Activated CD4-positive, alpha-beta memory T cell treated with anti-CD3 and anti-CD28 coated beads for 36 hours (primary cell): ENCODE data around the gene GPR107. TPM values are rescaled to one million over a fixed set of nuclear protein-coding genes. Genes with fewer than 3 reads are reported as not detected.

Source experiments
- CTCF ChIA-PET: fragments of 350-600 bp; sonication (Branson Sonifier 250); formaldehyde crosslinking; loops from one replicate; lab custom pipeline; 2021; ENCODE audit warnings: antibody characterized with exemption, inconsistent platforms; lab: Charles Lee
- POLR2A ChIA-PET: fragments of 350-600 bp; sonication (Branson Sonifier 250); formaldehyde crosslinking; loops from one replicate; lab custom pipeline; 2021; ENCODE audit warnings: antibody characterized with exemption; lab: Charles Lee
- DNase-seq: peaks from one replicate; pipeline ENCODE4 v3.0.0-alpha.2; 2020
- H3K27ac Mint-ChIP-seq: one replicate; pipeline ENCODE4 v1.8.0; 2021; ENCODE audit warnings: mixed read lengths
- H3K27me3 Mint-ChIP-seq: one replicate; pipeline ENCODE4 v1.8.0; 2021; ENCODE audit warnings: mixed read lengths
- H3K36me3 Mint-ChIP-seq: one replicate; pipeline ENCODE4 v1.8.0; 2021; ENCODE audit warnings: mixed read lengths
- H3K4me1 Mint-ChIP-seq: one replicate; pipeline ENCODE4 v1.8.0; 2021; ENCODE audit warnings: low read depth, mixed read lengths
- H3K4me3 Mint-ChIP-seq: one replicate; pipeline ENCODE4 v1.8.0; 2021; ENCODE audit warnings: mild to moderate bottlenecking, mixed read lengths
- H3K9me3 Mint-ChIP-seq: one replicate; pipeline ENCODE4 v1.8.0; 2021; ENCODE audit warnings: mixed read lengths
- intact Hi-C: fragments of 100-400 bp; cut with micrococcal nuclease; formaldehyde crosslinking; loops from one replicate; pipeline ENCODE4 v1.15.1; 2023
- total RNA-seq, 2 experiments: library from RNA; stranded (reverse); gene quantifications; one replicate each; pipeline ENCODE4 v1.2.3, GENCODE V29; 2021

GPR107 gene
- total RNA-seq, 2 experiments from 2014 or later, result 20.7 to 22.8 TPM

- Mint-ChIP-seq H3K4me1 (peaks cover 26% of the 10 kb centered on the region), H3K9me3 (no peaks in the 10 kb centered on the region), H3K36me3 (peaks cover 15% of the 10 kb centered on the region), H3K4me3 (no peak overlapping the region), H3K27ac (no peak overlapping the region), H3K27me3 (no peaks in the 10 kb centered on the region)
- CTCF ChIA-PET, result interaction anchor here (2.5 kb wide), 1 partner anchor 17 kb away, joined by 17 read pairs; no protein-coding TSS in a partner anchor
- intact Hi-C loops, result no loop called here
- DNase-seq, result no peak
- POLR2A ChIA-PET, result no interaction called here
Measured at GRCh38 chr9:130124085-130124860, 70.6 kb downstream of the GPR107 start.

- Mint-ChIP-seq H3K36me3 (peaks cover 33% of the 10 kb centered on the region), H3K9me3 (no peaks in the 10 kb centered on the region), H3K27ac (peak overlapping the region; percentile 66), H3K4me1 (peaks cover 49% of the 10 kb centered on the region), H3K27me3 (no peaks in the 10 kb centered on the region), H3K4me3 (no peak overlapping the region)
- no peak for DNase-seq
- intact Hi-C loops, result loop anchor here (5.0 kb wide), 2 partner anchors 40 to 90 kb away; no protein-coding TSS in a partner anchor
- CTCF ChIA-PET, result interaction anchor here (2.5 to 5.1 kb wide), 2 partner anchors 19 kb away, joined by 17 to 49 read pairs; no protein-coding TSS in a partner anchor
- POLR2A ChIA-PET, result interaction anchor here (1.6 kb wide), 1 partner anchor 96 kb away, joined by 4 read pairs; no protein-coding TSS in a partner anchor
Measured at GRCh38 chr9:130126721-130127433, 73.2 kb downstream of the GPR107 start.

DNA sequence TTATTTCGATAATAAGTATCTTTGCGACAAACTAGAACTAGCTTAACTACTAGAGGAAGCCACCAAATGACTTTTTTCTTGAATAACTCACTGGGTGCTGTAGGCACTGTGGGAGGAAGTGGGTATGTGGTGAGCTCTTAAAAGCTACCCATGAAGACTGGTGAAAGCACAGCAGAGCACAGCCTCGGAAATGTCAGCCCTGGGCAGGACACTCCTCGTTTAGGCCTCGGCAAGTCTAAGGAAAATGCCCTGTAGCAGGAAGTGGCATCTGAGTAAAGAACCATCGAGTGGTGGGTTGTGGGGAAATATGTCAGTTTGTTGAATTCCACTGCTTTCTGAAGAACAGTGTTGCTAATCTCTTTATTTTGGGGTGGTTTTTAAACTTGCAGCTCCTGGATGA, 74.5 kb downstream of the GPR107 start:
- intact Hi-C loops, result loop anchor here (2.0 to 5.0 kb wide), 3 partner anchors 39 to 111 kb away; no protein-coding TSS in a partner anchor
- Mint-ChIP-seq H3K27me3 (no peaks in the 10 kb centered on the region), H3K4me1 (peaks cover 49% of the 10 kb centered on the region), H3K27ac (peak overlapping the region; percentile 98), H3K4me3 (peak overlapping the region; percentile 71), H3K36me3 (peaks cover 31% of the 10 kb centered on the region), H3K9me3 (no peaks in the 10 kb centered on the region)
- peak; percentile 87 for DNase-seq
- ChIA-PET CTCF (interaction anchor here (0.6 to 5.1 kb wide), 13 partner anchors 10 to 344 kb away, joined by 3 to 49 read pairs (median 4); no protein-coding TSS in a partner anchor), POLR2A (interaction anchor here (0.7 to 2.4 kb wide), 8 partner anchors 10 to 242 kb away, joined by 3 to 8 read pairs (median 4); partner anchors contain the start of genes FNBP1 and GPR107)

DNA sequence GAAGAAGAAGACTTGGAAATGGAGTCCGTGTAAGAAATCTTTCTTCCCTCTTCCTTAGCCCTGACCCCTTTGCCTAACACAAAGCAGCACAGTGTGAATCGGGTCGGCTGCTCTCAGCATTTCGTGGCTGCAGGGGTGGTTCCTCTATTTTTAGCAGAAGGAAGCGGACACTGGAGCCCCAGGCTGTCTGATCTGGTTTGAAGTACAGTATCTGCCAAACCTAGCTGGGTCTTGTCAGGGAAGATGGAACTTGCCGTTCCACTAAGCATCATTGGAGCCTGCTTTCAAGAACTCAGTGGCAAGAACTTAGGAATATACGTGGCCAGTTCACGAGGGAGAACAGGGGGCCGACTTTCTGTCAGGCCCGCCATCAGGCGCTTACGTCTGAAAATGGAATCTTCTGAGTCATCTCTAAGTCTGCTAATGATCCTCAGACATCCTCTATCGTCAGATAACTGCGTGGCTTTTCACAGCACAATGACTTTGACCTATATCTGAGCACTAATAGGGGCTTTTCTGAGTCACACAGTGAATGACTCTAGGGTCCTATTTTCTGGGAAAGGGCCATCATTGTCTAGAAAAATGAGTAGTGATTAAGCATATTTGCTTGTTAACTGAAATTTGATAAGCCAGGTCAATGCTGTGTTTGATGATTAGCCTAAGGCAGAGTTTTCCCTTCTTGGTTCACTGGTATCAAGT, 75.2 kb downstream of the GPR107 start:
- intact Hi-C loops, result loop anchor here (1.0 to 5.0 kb wide), 5 partner anchors 22 to 242 kb away; no protein-coding TSS in a partner anchor
- peak overlapping the region; percentile 98 for H3K27ac Mint-ChIP-seq
- ChIA-PET POLR2A (interaction anchor here (0.6 to 2.4 kb wide), 11 partner anchors 11 to 242 kb away, joined by 3 to 8 read pairs (median 3); partner anchors contain the start of genes FNBP1 and GPR107), CTCF (interaction anchor here (1.0 to 5.1 kb wide), 11 partner anchors 9 to 344 kb away, joined by 3 to 49 read pairs (median 4); no protein-coding TSS in a partner anchor)
- DNase-seq, result peak; percentile 78
- peaks cover 49% of the 10 kb centered on the region for H3K4me1 Mint-ChIP-seq
- H3K27me3 Mint-ChIP-seq, result no peaks in the 10 kb centered on the region
- H3K4me3 Mint-ChIP-seq, result peak overlapping the region; percentile 71
- H3K36me3 Mint-ChIP-seq, result peaks cover 31% of the 10 kb centered on the region
- no peaks in the 10 kb centered on the region for H3K9me3 Mint-ChIP-seq

GRCh38 chr9:130129432-130130061, 75.8 kb downstream of the GPR107 start:
- H3K27me3 Mint-ChIP-seq, result no peaks in the 10 kb centered on the region
- peaks cover 32% of the 10 kb centered on the region for H3K36me3 Mint-ChIP-seq
- intact Hi-C loops, result loop anchor here (1.0 to 5.0 kb wide), 5 partner anchors 22 to 242 kb away; no protein-coding TSS in a partner anchor
- peak overlapping the region; percentile 98 for H3K27ac Mint-ChIP-seq
- H3K9me3 Mint-ChIP-seq, result no peaks in the 10 kb centered on the region
- H3K4me1 Mint-ChIP-seq, result peaks cover 49% of the 10 kb centered on the region
- POLR2A ChIA-PET, result interaction anchor here (0.6 to 2.4 kb wide), 7 partner anchors 12 to 243 kb away, joined by 3 to 8 read pairs (median 3); partner anchors contain the start of gene GPR107
- CTCF ChIA-PET, result interaction anchor here (1.3 to 5.1 kb wide), 4 partner anchors 10 to 107 kb away, joined by 3 to 49 read pairs (median 8); no protein-coding TSS in a partner anchor
- H3K4me3 Mint-ChIP-seq, result peak overlapping the region; percentile 71
- peak; percentile 52 for DNase-seq

DNA sequence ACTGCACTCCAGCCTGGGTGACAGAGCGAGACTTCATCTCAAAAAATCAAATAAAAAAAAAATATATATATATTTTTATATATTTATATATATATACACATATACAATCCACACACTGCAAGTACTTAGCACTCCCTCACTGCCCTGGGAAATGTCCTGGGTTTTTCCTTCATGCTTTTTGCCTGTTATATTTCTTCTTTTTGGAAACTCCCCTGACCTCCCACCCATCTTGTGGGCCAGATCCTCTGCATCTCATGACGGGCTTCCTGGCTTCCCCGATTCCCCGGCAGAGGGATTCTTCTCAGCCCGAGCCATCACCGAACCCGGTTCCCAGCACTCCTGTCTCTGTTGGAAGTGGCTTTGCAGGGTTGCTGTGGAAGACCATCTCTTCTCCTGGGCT, 79.0 kb downstream of the GPR107 start:
- CTCF ChIA-PET, result no interaction called here
- no peaks in the 10 kb centered on the region for H3K9me3 Mint-ChIP-seq
- H3K36me3 Mint-ChIP-seq, result peaks cover 51% of the 10 kb centered on the region
- intact Hi-C loops, result no loop called here
- no peak overlapping the region for H3K4me3 Mint-ChIP-seq
- no peaks in the 10 kb centered on the region for H3K27me3 Mint-ChIP-seq
- POLR2A ChIA-PET, result no interaction called here
- peaks cover 49% of the 10 kb centered on the region for H3K4me1 Mint-ChIP-seq
- no peak overlapping the region for H3K27ac Mint-ChIP-seq
- no peak for DNase-seq

GRCh38 chr9:130137081-130137640, 83.5 kb downstream of the GPR107 start:
- Mint-ChIP-seq H3K4me1 (peaks cover 49% of the 10 kb centered on the region), H3K9me3 (no peaks in the 10 kb centered on the region), H3K36me3 (peaks cover 26% of the 10 kb centered on the region), H3K4me3 (no peak overlapping the region), H3K27me3 (no peaks in the 10 kb centered on the region), H3K27ac (peak overlapping the region; percentile 29)
- CTCF ChIA-PET, result no interaction called here
- no peak for DNase-seq
- intact Hi-C loops, result no loop called here
- POLR2A ChIA-PET, result no interaction called here

GRCh38 chr9:130137641-130138081, 84.0 kb downstream of the GPR107 start:
- Mint-ChIP-seq H3K9me3 (no peaks in the 10 kb centered on the region), H3K4me1 (peaks cover 49% of the 10 kb centered on the region), H3K36me3 (peaks cover 26% of the 10 kb centered on the region), H3K4me3 (no peak overlapping the region), H3K27ac (peak overlapping the region; percentile 66), H3K27me3 (no peaks in the 10 kb centered on the region)
- DNase-seq, result no peak
- POLR2A ChIA-PET, result no interaction called here
- intact Hi-C loops, result no loop called here
- CTCF ChIA-PET, result no interaction called here

DNA sequence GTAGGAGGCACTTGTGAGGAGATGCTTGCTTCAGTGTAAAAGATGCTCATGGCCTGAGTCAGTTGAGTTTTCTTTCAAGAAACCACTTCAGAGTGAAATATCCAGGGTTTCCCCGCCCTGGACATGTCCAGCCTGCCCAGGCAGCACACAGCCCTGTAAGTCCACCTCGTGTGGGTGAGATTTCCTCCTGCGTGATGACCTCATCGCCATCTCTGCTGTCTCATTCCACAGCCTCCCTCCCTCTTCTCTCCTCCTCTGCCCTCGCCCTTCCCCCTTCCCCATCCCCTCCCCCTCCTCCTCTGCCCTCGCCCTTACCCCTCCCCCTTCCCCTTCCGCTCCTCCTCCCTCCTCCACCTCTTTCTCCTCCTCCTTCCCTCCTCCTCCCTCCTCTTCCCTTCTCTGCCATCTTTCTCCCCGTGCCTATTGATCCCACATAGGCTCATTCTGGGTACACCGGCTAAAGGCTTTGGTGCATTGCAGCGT, 84.5 kb downstream of the GPR107 start:
- CTCF ChIA-PET, result interaction anchor here (0.7 to 0.9 kb wide), 2 partner anchors 10 to 31 kb away, joined by 3 read pairs; no protein-coding TSS in a partner anchor
- H3K27ac Mint-ChIP-seq, result peak overlapping the region; percentile 66
- H3K4me3 Mint-ChIP-seq, result no peak overlapping the region
- H3K27me3 Mint-ChIP-seq, result no peaks in the 10 kb centered on the region
- intact Hi-C loops, result no loop called here
- POLR2A ChIA-PET, result interaction anchor here (0.6 kb wide), 1 partner anchor 26 kb away, joined by 3 read pairs; no protein-coding TSS in a partner anchor
- H3K4me1 Mint-ChIP-seq, result peaks cover 49% of the 10 kb centered on the region
- no peaks in the 10 kb centered on the region for H3K9me3 Mint-ChIP-seq
- DNase-seq, result peak; percentile 46
- peaks cover 26% of the 10 kb centered on the region for H3K36me3 Mint-ChIP-seq

- peaks cover 26% of the 10 kb centered on the region for H3K36me3 Mint-ChIP-seq
- H3K9me3 Mint-ChIP-seq, result no peaks in the 10 kb centered on the region
- POLR2A ChIA-PET, result interaction anchor here (0.6 kb wide), 2 partner anchors 27 to 58 kb away, joined by 3 to 5 read pairs; no protein-coding TSS in a partner anchor
- no peak overlapping the region for H3K4me3 Mint-ChIP-seq
- H3K27ac Mint-ChIP-seq, result peak overlapping the region; percentile 11
- H3K4me1 Mint-ChIP-seq, result peaks cover 53% of the 10 kb centered on the region
- peaks cover 2% of the 10 kb centered on the region for H3K27me3 Mint-ChIP-seq
- CTCF ChIA-PET, result interaction anchor here (0.7 to 0.9 kb wide), 2 partner anchors 11 to 31 kb away, joined by 3 read pairs; no protein-coding TSS in a partner anchor
- intact Hi-C loops, result no loop called here
- peak; percentile 27 for DNase-seq
Measured at GRCh38 chr9:130138791-130139190, 85.1 kb downstream of the GPR107 start.
